Stimulated activated CD8-positive, alpha-beta memory T cell treated with anti-CD3 and anti-CD28 coated beads, Interleukin-7, amount 100 ng/mL, for 4 hours (primary cell): ENCODE data around the gene KANSL1L.
"Not testable (repeated sequence)": the region's sequence is repeated elsewhere in the genome, so short reads cannot be mapped to it uniquely, and the experiment has no call there.

Experiments
- DNase-seq, 2 donors: peaks; one replicate each; pipeline ENCODE4 v3.0.0-alpha.2; 2020; ENCODE audit warnings: low read depth in 2 of 2

The KANSL1L gene, protein sequence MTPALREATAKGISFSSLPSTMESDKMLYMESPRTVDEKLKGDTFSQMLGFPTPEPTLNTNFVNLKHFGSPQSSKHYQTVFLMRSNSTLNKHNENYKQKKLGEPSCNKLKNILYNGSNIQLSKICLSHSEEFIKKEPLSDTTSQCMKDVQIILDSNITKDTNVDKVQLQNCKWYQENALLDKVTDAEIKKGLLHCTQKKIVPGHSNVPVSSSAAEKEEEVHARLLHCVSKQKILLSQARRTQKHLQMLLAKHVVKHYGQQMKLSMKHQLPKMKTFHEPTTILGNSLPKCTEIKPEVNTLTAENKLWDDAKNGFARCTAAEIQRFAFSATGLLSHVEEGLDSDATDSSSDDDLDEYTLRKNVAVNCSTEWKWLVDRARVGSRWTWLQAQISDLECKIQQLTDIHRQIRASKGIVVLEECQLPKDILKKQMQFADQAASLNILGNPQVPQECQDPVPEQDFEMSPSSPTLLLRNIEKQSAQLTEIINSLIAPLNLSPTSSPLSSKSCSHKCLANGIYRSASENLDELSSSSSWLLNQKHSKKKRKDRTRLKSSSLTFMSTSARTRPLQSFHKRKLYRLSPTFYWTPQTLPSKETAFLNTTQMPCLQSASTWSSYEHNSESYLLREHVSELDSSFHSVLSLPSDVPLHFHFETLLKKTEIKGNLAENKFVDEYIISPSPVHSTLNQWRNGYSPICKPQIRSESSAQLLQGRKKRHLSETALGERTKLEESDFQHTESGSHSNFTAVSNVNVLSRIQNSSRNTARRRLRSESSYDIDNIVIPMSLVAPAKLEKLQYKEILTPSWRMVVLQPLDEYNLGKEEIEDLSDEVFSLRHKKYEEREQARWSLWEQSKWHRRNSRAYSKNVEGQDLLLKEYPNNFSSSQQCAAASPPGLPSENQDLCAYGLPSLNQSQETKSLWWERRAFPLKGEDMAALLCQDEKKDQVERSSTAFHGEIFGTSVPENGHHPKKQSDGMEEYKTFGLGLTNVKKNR

DNA sequence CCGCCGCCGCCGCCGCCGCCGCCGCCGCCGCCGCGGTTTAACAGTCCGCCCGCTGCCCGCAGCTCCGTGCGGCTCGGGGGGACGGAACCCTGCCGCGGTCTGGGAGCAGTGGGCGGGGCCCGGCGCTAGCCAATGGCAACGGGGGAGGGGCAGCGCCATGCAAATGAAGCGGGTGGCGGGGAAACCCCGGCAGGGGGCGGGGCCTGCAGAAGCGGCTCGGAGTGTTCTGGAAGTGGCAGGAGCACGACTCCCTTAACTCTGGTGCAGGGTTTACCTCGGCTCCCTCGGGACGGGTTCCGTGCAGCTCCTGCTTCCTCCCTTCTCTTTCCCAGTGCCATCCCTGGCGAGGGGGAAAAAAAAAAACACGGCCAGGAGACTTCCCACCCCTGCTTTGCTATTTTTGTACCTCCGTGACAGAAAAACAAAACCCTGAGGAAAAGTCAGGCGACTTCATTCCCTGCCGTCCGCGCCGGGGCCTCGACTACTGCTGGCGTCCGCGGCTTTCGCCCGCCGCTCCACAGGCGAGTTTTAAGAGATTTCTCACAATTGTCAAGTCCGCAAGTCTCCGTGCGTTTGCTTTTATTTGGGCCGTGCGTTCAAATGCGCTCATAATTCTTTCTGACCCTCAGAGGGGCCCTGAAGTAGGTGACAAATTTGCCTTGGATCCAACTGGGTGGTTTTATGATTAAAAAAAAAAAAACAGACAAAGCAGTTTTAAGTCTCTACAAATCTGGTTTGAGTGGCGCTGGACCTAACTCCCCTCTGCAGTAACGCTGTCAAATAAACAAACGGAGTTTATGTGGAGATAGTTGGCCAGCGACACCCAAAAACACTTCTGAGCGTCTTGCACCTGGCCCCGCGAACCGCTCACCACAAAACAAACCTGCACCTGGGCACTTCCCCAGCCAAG, at the start of gene KANSL1L:
Gene KANSL1L, minus strand, starts transcription at position 101 of the 910 bp plus-strand sequence. CDS start 16,827 bp downstream, outside the sequence.
- peak; percentile 92 to 96 for DNase-seq

DNA sequence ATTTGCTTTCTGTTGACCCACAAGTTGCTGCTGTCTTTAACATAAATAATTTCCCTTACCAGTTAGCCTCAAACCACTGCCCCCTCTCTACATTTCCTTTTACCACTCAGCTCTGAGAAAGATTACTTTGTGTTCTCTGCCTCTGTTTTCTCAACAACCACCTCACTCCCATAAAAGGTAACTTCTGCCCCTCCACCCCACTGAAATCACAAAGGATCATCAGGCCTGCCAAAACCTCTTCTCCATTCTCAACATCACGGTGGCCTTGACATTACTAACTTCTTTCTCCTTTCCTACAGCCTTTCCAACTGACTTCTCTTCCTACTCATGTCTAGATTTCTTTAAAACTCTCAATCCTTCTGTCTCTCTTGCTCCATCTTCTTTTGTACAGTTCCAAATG, 43.9 kb upstream of the KANSL1L start:
- no peak for DNase-seq

DNA sequence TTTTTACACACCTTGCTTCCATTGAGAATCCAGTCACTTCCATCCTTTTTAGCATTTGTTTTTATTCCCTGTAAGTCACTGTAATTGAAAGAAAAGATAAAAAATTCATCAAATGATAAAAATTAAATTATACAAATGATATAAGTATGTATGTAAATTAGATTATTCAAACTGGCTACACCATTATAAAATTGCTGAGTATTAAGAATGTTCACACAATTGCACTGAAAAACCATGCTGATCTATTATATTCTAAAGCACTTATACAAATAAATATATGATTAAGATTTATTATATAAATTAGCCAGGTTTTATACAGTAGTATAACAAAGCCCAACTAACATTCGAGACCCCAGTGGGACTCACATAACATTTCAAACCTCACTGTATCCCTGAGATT, 39.0 kb upstream of the KANSL1L start:
- no peak for DNase-seq

DNA sequence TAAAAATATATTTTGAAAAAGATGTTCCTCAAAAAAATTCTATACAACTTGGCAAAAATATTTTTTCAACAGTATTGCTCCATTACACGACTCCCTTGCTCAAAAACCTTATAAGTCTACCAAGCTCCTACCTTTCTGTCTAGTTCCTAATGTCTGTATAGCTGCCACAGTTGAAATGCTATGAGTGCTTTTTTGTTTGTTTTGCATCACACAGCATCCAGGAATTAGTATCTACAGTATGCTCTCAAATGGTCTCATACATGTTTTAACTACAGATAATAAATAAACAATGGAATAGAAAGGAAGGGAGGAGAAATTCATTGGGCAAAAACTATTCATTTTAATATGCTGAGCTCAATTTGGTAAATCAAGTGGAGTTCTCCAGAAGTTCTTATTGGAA, 36.7 kb upstream of the KANSL1L start:
- no peak for DNase-seq

DNA sequence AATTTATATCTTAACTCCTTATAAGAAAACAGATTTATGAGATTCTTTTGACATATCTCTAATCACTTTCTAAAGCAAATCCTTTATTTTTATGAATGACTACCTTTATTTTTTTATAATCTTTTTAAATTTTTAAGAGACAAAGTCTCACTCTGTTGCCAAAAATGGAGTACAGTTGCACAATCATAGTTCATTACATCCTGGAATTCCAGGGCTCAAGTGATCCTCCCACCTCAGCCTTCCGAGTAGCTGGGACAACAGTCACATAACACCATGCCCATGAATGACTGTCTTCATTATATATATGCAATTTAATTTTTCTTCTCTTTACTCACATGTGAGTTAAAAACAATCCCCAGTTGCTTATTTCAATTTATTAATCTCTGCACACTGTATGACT, 32.3 kb upstream of the KANSL1L start:
- DNase-seq: no peak

DNA sequence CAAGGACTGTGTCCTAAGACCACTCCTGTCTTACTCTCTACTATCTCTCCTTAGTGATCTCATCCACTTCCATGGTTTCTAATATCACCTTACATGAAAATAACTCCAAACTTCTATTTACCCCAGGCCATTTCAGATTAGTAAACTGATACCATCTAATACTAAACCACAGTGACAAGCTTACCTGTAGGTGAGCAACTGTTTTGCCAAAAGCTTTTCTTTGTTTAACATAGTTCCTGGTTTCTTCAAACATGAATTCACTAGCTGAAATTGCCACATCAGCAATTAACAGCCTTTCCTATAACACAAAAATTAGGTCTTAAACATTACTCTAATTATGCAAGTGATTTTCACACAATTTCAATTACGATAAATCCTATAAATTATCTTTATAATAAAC, 31.9 kb upstream of the KANSL1L start:
- DNase-seq: no peak

DNA sequence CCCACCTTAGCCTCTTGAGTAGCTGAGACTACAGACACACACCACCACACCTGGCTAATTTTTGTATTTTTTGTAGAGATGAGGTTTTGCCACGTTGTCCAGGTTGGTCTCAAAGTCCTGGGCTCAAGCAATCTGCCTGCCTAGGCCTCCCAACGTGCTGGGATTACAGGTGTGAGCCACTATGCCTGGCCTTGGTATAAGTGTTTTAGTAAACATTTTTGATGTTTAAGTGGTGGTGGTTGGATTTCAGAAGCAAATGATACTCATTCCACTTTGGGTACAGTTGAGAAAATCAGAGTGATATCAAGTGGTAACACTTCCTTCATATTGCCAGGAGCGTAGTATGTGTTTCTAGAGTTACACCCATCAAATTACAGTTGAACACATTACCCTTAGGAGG, 28.6 kb upstream of the KANSL1L start:
- DNase-seq: no peak

DNA sequence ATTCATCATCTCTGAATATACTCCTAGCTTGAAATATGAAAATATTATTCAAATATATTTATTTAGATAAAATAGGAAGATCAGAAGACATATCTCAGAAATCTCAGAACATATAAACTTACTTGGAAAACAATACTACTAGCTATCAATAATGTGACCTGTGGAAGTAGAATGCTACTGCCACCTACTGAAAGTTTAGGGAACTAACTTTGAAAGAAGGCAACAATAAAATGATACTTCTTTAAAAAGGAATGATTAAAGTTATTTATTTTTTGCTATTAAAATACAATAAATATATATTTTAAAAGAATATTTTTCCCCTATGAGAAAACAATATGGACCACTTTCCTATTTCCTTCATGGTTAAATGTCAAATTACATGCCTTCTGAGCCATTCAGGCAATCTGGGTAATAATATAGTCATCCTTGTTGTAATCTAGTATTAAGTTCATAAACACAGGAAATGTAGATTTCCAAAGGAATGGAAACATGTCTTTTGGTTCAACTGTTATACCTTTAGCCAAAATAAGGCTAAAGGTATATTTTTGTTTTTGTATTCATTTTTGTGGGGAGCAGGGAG, 28.1 kb upstream of the KANSL1L start:
- DNase-seq: no peak

DNA sequence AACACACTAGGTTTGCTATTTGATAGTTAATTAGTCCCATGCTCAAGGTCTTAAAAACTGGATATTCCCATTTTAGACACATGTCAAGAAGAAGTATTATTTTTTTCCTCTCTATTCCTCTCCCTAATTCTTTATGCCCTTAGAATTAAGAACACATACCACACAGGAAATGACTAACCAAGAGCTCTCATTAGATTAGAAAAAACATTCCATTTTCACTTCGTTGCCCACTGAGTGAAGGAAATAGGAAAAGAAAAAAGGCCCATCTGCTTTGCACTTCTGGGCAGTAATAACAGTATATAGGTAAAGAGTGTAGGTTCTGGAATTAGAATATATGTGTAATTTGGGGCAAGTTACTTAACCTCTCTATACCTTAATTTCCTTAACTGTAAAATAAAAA, 27.1 kb upstream of the KANSL1L start:
- no peak for DNase-seq

DNA sequence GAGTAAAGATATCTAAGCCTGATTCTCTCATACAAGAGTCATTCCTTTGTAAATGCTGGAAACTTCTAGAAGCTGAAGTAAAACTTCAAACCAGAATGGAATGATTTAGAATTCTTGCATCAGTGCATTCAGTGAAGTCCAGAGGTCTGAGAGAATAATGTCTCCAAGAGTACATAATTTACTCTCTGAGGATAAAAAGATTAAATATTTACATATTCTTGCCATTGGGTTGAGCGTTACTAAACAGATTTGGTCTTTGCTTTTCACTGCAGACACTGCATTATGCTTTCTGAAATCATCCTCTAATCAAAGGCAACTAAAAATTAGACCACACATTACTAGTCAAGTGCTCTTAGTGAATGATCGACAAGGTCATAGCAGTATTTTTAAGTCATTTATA, 26.5 kb upstream of the KANSL1L start:
- DNase-seq: no peak

DNA sequence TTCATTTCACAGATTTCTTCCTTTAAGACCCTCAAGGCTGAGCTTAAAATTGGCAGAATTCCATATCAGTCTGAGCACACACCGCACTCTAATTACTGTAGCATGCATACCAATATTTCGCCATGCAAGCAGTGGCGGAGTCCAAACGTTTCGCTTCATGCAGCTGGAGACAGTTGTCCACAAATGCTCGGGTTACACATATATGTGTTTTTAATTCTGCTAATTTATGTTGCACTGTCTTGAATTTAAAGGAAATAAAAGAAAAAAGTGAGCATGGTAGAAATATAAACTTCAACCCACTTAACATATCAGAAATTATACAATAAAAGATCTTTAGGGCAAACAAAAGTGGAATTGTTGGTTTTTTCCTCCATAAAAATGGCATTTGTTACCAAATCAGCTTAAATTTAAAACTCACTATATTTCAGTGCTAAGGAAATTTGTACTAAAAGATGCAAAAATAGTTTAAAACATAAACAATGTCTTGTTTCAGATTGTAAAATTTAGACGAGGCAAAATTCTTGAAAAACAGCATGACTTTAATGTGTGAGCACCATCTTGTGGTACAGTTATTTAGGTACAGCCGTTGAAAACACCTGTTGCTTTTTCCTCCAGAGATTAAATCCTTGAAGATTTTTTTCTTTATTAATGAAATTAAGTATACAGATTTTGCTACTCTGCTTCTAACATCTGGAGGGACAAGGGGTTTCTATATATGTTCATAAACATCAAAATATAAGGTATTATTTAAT, 24.1 kb upstream of the KANSL1L start:
- DNase-seq: no peak

DNA sequence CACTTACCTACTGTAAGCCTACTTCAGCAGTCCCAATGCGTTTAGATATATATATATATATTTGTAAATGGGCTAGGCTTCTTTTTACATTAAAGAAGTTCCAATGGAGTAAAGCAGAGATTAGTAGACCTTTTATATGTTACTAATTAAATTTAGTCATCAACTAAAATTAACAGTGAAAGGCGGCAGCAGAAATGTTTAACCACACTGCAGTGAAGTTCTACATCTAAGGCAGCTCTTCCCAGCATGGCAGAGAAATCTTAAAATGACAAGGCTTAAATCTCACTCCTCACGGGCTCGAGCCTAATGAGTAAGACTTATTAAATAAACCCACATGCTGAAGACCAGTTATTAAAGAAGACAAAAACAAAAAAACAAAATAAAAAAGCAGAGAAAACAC, 19.1 kb upstream of the KANSL1L start:
- DNase-seq: no peak

DNA sequence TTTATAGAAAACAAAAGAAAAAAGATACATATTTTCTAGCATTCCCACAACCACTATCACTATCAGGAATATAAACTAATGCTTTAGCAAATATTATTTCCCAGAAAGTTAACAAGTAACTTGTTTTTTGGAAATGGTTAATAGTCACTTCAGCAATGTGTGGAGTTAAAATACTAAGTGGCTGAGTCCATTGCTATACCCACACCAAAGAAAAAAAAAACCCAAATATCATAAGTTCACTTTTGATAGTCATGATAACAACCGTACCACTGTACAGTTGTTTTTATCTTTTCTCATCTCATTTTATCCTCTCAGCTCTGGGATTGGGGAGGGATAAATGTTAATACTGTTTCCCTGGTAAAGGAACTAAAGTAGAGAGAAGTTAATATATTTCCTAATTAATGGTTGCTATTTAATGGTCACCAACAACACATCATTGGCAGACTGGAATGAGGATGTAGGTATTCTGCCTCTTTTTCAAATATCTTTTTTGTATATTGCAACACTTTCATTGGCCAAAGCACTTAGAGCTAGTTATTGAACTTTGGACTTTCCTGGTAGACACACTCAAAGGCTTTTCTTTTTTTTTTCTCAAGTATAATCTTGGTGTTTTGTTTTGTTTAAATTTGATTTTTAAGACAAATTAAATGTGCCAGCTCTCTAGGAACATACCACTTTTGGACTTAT, 18.4 kb upstream of the KANSL1L start:
- DNase-seq: no peak

DNA sequence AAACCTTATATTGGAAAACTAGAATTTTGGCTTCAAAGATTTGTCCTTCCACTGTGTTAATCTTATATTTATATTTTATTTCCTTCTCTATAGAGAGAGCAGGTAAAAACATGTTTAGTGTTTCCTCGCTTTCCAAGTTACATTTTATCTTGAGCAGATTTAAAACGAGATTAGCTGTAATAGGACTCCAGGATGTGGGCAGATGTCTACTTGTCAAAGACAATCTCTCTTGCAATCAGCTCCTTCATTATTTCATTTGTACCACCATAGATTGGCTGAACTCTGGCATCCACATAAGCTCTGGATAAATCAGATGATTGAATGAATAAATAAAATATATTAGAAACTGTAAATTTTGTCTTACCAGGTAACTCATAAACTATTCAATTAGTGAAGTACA, 17.5 kb upstream of the KANSL1L start:
- DNase-seq: no peak

DNA sequence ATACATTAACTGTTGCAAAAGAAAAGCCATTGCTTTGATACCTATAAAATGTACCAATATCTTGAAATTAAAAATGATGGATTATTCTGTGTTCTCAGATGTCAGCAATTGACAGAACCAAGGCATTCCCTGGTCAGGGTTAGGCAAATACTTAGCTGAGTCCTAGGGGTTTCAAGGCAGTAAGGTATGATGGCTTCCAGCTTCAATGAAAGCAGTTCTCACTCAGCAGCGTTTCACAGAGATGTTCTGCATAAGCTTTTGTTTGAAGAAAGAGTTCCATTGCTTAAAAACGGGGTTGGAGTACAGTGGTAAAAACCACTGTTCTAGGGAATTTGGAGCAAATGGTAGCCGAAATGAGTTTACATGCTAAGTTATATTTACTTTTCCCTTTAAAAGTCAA, 17.0 kb upstream of the KANSL1L start:
- DNase-seq: no peak

DNA sequence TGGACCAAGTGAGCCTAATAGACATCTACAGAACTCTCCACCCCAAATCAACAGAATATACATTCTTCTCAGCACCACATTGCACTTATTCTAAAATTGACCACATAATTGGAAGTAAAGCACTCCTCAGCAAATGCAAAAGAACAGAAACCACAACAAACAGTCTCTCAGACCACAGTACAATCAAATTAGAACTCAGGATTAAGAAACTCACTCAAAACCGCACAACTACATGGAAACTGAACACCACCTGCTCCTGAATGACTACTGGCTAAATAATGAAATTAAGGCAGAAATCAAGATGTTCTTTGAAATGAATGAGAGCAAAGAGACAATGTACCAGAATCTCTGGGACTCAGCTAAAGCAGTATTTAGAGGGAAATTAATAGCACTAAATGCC, 12.7 kb upstream of the KANSL1L start:
- DNase-seq: not testable (repeated sequence)

DNA sequence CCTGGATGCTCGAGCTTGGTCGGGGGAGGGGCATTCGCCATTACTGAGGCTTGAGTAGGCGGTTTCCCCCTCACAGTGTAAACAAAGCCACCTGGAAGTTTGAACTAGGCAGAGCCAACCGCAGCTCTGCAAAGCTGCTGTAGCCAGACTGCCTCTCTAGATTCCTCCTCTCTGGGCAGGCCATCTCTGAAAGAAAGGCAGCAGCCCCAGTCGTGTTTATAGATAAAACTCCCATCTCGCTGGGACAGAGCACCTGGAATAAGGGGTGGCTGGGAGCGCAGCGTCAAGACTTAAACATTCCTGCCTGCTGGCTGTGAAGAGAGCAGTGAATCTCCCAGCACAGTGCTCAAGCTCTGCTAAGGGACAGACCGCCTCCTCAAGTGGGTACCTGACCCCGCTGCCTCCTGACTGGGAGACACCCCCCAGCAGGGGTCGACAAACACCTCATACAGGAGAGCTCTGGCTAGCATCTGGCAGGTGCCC, 10.4 kb upstream of the KANSL1L start:
- DNase-seq: not testable (repeated sequence)

DNA sequence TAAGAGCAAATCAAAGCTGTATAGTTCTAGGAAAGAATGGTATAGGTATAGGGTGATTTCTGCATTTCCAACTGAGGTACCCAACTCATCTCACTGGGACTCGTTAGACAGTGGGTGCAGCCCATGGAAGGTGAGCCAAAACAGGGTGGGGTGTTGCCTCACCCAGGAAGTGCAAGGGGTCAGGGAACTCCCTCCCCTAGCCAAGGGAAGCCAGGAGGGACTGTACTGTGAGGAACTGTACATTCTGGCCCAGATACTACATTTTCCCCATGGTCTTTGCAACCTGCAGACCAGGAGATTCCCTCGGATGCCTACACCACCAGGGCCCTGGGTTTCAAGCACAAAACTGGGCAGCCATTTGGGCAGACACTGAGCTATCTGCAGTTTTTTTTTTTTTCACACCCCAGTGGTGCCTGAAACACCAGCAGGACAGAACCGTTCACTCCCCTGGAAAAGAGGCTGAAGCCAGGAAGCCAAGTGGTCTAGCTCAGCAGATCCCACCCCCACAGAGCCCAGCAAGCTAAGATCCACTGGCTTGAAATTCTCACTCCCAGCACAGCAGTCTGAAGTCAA, 9.9 kb upstream of the KANSL1L start:
- not testable (repeated sequence) for DNase-seq

DNA sequence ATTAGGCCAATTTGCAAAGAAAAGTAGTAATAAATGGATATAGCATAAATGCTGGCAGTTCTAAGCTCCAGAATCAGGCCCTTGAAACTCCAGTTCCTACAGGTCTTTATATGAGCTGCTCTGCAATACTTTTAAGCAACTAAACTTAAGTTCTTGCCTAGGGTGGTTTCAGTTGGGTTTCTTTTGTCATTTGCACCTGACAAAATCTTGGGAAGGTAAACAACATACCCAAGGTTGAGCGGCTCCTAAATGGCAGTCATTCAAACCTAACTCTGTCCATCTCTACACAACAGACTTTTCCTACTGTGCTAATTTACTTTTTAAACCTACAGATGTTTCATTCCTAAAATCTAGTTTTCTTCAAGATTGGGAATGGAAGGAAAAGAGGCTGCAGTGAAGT, 9.3 kb upstream of the KANSL1L start:
- DNase-seq: no peak
